Skin of body (tissue), 2 donors: ENCODE data around the gene TMEM143. TPM values are rescaled to one million over a fixed set of nuclear protein-coding genes. Genes with fewer than 3 reads are reported as not detected.
"Not testable (repeated sequence)": the region's sequence is repeated elsewhere in the genome, so short reads cannot be mapped to it uniquely, and the experiment has no call there.

Source experiments
- DNase-seq: peaks from one replicate; lab custom pipeline; 2025; lab: John Stamatoyannopoulos, UW
- total RNA-seq: library from RNA; depleted of rRNA; stranded (reverse); fragments of >200 nt; gene quantifications from one replicate; pipeline ENCODE4 v1.2.3, GENCODE V29; 2014

The TMEM143 gene
- total RNA-seq, 1 donor from 2014 or later: 4.7 TPM

DNA sequence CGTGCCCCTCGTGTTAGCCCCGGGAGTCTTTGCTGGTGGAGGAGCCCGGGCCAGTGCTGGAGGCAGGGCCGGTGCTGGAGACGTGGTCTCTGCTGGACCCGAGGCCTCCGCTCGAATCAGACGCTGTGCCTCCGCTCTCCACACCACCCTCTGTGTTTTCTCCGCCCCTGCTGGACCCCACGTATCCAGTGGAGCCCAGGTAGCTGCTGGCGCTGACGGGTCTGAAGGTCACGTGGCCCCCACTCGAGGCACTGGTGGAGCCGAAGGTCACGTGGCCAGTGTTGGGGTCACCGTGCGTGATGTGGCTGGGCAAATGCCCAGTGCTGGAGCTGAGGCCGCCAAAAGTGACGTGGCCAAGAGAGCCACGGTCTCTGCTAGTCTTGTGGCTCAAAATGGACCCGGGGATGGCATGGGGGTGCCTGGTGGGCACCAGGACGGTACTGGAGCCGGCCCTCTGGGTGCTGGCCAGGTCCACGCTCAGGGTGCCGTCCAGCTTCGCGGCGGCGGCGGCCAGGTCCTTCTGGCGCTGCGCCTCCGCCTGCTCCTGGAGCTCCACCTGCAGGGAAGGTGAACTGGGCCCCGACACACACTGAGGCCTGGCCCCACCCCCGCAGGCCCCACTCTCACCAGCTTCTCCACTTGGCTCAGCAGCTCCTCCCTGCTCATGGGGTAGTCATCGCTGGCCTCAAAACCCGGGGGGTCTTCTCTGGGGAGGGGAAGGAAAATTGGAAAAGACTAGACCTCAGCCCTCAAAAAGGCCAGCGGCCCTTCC is 66.6 kb downstream of the TMEM143 start:
- DNase-seq: no peak

DNA sequence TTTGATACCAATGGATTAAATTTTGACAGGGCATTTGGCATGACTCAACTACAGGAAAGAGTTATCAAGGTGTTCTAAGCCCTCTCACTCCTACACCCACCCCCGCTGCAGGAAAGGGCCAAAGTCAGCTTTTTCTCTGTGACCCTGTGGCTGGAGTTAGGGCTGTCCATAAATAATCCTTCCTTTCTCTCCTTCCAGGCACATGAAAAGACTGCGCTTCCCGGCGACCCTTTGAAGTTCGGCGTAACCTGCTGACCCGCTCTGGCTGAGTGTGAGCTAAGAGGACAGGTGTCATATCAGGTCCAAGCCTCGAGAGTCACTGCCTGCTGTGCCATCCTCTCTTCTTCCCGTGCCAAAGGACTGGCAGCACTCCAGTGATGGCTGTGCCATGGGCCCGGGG is 68.3 kb downstream of the TMEM143 start:
- DNase-seq: no peak

DNA sequence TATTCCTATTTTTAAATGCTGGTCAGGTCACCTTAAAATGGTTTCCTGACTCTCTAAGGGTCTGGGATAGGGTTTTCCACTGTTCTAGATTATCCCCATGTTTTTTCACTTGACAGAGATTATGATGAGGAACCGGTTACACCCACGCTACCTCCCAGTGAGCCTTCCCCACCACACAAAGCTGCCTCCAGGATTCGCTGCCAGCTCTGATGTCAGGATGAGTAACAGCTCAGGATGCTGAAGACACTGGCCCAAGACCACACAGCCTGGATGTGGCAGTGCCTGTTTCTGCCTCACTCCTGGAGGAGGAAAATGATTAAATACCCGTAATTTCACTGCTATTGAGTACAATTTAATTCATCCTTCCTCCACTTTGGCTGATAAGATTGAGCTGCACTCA is 70.9 kb downstream of the TMEM143 start:
- DNase-seq: no peak

DNA sequence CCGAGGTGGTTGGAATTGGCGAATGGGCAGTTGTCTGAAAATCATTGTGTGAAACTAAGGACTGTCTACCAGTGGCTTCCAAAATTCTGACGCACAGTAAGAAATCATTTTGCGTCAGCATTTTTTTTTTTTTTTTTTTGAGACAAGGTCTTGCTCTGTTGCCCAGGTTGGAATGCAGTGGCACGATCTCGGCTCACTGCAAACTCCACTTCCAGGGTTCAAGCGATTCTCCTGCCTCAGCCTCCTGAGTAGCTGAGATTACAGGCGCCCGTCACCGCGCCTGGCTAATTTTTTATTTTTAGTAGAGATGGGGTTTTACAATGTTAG is 72.3 kb downstream of the TMEM143 start:
- not testable (repeated sequence) for DNase-seq

DNA sequence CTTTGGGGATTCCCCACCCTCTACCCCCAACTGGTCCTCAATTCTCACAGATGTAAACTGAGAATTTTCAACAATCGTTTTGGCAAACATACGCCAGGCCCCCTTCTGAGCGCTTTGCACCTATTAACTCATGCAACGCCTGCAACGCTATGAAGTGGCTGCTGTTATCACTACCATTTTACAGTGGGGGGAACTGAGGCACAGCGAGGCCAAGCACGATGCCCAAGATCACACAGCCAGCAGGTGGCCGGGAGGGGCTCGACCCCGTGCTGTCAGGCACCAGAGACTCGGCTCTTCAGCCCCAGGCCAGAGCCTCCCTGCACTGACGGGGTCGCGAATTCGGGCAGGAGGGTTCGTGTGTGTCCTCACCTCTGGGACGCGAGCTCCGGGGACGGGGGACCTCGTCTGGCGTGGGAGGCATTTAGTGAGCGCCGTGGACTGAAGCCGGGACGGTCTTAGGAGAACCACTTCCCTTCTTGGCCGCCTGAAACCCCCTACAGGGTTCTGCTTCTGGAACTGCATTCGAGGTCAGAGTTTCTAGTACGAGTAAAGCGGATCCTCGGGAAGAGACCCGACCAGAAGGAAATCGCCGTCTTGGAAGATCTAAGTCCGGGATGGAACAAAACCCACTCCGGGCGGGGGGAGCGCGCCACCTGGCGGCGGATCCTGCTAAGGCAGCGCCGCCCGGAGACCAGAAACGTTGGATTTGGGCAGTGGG is 72.8 kb downstream of the TMEM143 start:
- peak; percentile 84 for DNase-seq

DNA sequence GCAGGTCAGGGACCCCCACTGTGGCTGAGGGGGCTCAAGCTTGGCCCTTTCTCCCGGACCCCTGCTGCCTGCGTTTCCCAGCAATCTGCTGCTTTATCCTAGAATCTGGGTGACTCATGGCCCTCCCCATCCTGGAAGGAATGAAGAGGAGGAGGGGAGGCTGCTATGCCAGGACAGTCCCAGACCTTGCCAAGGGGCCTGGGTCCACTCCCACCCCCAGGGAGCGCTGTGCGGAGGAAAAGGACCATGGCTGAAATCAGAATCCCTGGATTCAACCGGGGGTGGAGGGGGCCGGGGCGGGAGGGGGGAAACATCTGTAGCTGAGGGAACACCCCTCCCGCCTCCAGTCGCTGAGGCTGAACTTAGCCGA is 73.4 kb downstream of the TMEM143 start:
- no peak for DNase-seq

DNA sequence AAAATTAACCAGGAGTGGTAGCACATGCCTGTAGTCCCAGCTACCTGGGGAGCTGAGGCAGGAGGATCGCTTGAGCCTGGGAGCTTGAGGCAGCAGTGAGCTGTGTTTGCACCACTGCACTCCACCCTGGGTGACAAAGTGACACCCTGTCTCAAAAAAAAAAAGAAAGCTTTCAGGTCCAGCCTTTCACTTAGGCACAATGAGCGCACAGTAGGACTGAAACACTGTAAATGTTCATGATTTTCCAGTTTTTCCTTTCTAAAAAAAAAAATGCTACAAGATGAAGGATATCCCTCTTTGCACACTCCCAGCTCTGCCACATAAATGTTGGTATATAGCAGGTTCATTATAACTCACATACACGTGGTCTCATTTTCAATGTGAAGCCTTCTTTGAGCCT is 76.0 kb downstream of the TMEM143 start:
- no peak for DNase-seq

DNA sequence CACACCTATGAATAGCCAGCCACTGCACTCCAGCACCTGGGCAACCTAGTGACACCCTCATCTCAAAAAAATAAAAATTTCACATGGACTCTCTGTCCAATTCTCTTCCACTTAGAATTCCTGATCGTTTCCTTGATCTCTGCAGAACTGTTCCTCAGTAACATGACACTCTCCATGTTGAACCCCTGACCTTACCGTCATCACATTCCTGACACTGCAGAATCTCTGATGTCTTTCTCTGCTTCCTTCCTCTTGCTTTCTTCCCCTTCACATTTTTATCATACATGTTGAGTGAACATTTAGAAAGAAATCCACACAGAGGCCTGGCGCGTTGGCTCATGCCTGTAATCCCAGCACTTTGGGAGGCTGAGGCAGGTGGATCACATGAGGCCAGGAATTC is 78.8 kb downstream of the TMEM143 start:
- DNase-seq: no peak

DNA sequence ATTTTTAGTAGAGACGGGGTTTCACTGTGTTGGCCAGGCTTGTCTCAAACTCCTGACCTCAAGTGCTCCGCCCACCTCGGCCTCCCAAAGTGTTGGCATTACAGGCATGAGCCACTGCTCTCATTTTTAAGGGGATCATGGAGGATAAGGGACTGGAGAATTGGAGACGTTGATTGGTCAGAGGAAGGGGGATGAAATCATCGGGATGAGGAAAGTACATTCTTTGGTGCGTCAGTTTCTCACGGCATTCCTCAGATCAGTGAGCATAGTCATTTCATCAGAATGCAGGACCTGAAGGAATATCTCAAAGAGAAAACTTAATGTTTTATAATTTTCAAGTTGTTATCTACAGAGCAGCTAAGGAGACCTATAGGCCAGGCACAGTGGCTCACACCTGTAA is 79.8 kb downstream of the TMEM143 start:
- no peak for DNase-seq

Other genes with a start within 250 kb of the TMEM143 start
- gene LIG1, start 193.6 kb downstream of the TMEM143 start, total RNA-seq: 27.3 TPM
- gene ZSWIM9, start 193.3 kb downstream of the TMEM143 start, total RNA-seq: 2.5 TPM
- gene CARD8, start 108.0 kb downstream of the TMEM143 start, total RNA-seq: 34.0 TPM
- gene ZNF114, start 93.9 kb downstream of the TMEM143 start, total RNA-seq: 4.1 TPM
- gene EMP3, start 38.4 kb downstream of the TMEM143 start, total RNA-seq: 37.8 TPM
- not detected for gene SYNGR4, start 427 bp upstream of the TMEM143 start, total RNA-seq
- gene KDELR1, start 27.6 kb upstream of the TMEM143 start, total RNA-seq: 46.5 TPM
- gene GRIN2D, start 29.7 kb upstream of the TMEM143 start, total RNA-seq: 1.1 TPM
- 8.3 TPM for gene GRWD1, start 82.0 kb upstream of the TMEM143 start, total RNA-seq
- gene KCNJ14, start 91.6 kb upstream of the TMEM143 start, total RNA-seq: 1.2 TPM
- 27.4 TPM for gene CYTH2, start 105.4 kb upstream of the TMEM143 start, total RNA-seq
- 0.79 TPM for gene LMTK3, start 147.9 kb upstream of the TMEM143 start, total RNA-seq
- gene SULT2B1, start 188.2 kb upstream of the TMEM143 start, total RNA-seq: 16.2 TPM
- 0.20 TPM for gene SPACA4, start 242.8 kb upstream of the TMEM143 start, total RNA-seq